WTC11 (cell line): ENCODE results near the gene COL18A1. TPM values are rescaled to one million over a fixed set of nuclear protein-coding genes. Genes with fewer than 3 reads are reported as not detected.
A peak's percentile ranks its signal among the peaks of the same experiment; 100 is the strongest.

Experiments used
- ATAC-seq: fragments of 200-7000 bp; cut with Tn5 transposase; 2 replicates; pipeline ENCODE4 v1.10.0; 2021; ENCODE audit warnings: mild to moderate bottlenecking, moderate library complexity
- CTCF ChIA-PET: fragments of 300-600 bp; sonication (Branson Sonifier 250); formaldehyde crosslinking; loops from one replicate; lab custom pipeline; 2021; ENCODE audit warnings: antibody characterized with exemption; lab: Charles Lee
- POLR2A ChIA-PET: fragments of 350-600 bp; sonication (Branson Sonifier 250); formaldehyde crosslinking; loops from one replicate; lab custom pipeline; 2021; ENCODE audit warnings: antibody characterized with exemption; lab: Charles Lee
- DNase-seq: peaks from one replicate; pipeline ENCODE4 v3.0.0; 2021; ENCODE audit warnings: low spot score
- H3K27ac Mint-ChIP-seq: 2 replicates; pipeline ENCODE4 v1.8.0; 2021; ENCODE audit warnings: mixed read lengths
- H3K27me3 Mint-ChIP-seq: 2 replicates; pipeline ENCODE4 v1.8.0; 2021; ENCODE audit warnings: low read depth, mild to moderate bottlenecking, moderate library complexity, mixed read lengths
- H3K36me3 Mint-ChIP-seq: 2 replicates; pipeline ENCODE4 v1.8.0; 2021; ENCODE audit warnings: mixed read lengths
- H3K4me1 Mint-ChIP-seq: 2 replicates; pipeline ENCODE4 v1.8.0; 2022; ENCODE audit warnings: mixed read lengths
- H3K4me3 Mint-ChIP-seq: 2 replicates; pipeline ENCODE4 v1.8.0; 2021; ENCODE audit warnings: mild to moderate bottlenecking, moderate library complexity, mixed read lengths
- H3K9me3 Mint-ChIP-seq: 2 replicates; pipeline ENCODE4 v1.8.0; 2021; ENCODE audit warnings: mixed read lengths
- AR ChIP-seq: fragments of 250-450 bp; sonication (Bioruptor Pico); IDR thresholded peaks from 2 replicates; pipeline ENCODE4 v1.9.0; 2021; ENCODE audit warnings: mild to moderate bottlenecking
- CBFB ChIP-seq: sonication (generic); formaldehyde crosslinking; IDR thresholded peaks from 2 replicates; pipeline ENCODE4 v1.8.1; 2022; ENCODE audit warnings: mild to moderate bottlenecking, low read depth, missing genetic modification reagents
- CDX4 ChIP-seq: fragments of 250-450 bp; sonication (Bioruptor Pico); IDR thresholded peaks from 2 replicates; pipeline ENCODE4 v1.9.0; 2021; ENCODE audit warnings: moderate library complexity, mild to moderate bottlenecking, inconsistent platforms, borderline replicate concordance
- ELF4 ChIP-seq: sonication (generic); formaldehyde crosslinking; IDR thresholded peaks from 2 replicates; pipeline ENCODE4 v1.8.1; 2022; ENCODE audit warnings: low read depth, mild to moderate bottlenecking, moderate library complexity, missing genetic modification reagents
- HMGXB4 ChIP-seq: sonication (generic); formaldehyde crosslinking; IDR thresholded peaks from 2 replicates; pipeline ENCODE4 v1.8.1; 2023; ENCODE audit warnings: mild to moderate bottlenecking, moderate library complexity, missing genetic modification reagents
- MLX ChIP-seq: sonication (generic); formaldehyde crosslinking; IDR thresholded peaks from 2 replicates; pipeline ENCODE4 v1.8.1; 2023; ENCODE audit warnings: mild to moderate bottlenecking, missing genetic modification reagents, moderate library complexity
- TEAD1 ChIP-seq: sonication (generic); formaldehyde crosslinking; IDR thresholded peaks from 2 replicates; pipeline ENCODE4 v1.8.0; 2022; ENCODE audit warnings: mild to moderate bottlenecking, missing genetic modification reagents
- TEAD4 ChIP-seq: sonication (generic); formaldehyde crosslinking; IDR thresholded peaks from 2 replicates; pipeline ENCODE4 v1.8.0; 2022; ENCODE audit warnings: mild to moderate bottlenecking, missing genetic modification reagents
- USF1 ChIP-seq: sonication (generic); formaldehyde crosslinking; IDR thresholded peaks from 2 replicates; pipeline ENCODE4 v1.8.0; 2022; ENCODE audit warnings: mild to moderate bottlenecking, missing genetic modification reagents
- ZMAT4 ChIP-seq: fragments of 250-450 bp; sonication (Bioruptor Pico); IDR thresholded peaks from 2 replicates; pipeline ENCODE4 v1.9.0; 2021; ENCODE audit warnings: mild to moderate bottlenecking
- ZNF138 ChIP-seq: sonication (generic); formaldehyde crosslinking; conservative IDR thresholded peaks from 2 replicates; pipeline ENCODE4 v1.8.1; 2022; ENCODE audit warnings: mild to moderate bottlenecking, moderate library complexity, missing genetic modification reagents
- ZNF219 ChIP-seq: sonication (generic); formaldehyde crosslinking; IDR thresholded peaks from 2 replicates; pipeline ENCODE4 v1.8.0; 2023; ENCODE audit warnings: missing genetic modification reagents, mild to moderate bottlenecking, borderline replicate concordance
- ZNF232 ChIP-seq: sonication (generic); formaldehyde crosslinking; IDR thresholded peaks from 2 replicates; pipeline ENCODE4 v1.8.0; 2022; ENCODE audit warnings: mild to moderate bottlenecking, missing genetic modification reagents
- ZNF281 ChIP-seq: sonication (generic); formaldehyde crosslinking; IDR thresholded peaks from 2 replicates; pipeline ENCODE4 v1.8.0; 2023; ENCODE audit warnings: mild to moderate bottlenecking, missing genetic modification reagents
- ZNF671 ChIP-seq: fragments of 250-450 bp; sonication (Bioruptor Pico); IDR thresholded peaks from 2 replicates; pipeline ENCODE4 v1.8.0; 2021; ENCODE audit warnings: mild to moderate bottlenecking
- total RNA-seq: library from RNA; stranded (reverse); gene quantifications from 3 replicates; pipeline ENCODE4 v1.2.3, GENCODE V29; 2021
- TF ChIP-seq, protein P1 (sequence below): sonication (generic); formaldehyde crosslinking; IDR thresholded peaks from 2 replicates; pipeline ENCODE4 v1.8.1; 2023; ENCODE audit warnings: mild to moderate bottlenecking, missing genetic modification reagents, borderline replicate concordance
- TF ChIP-seq, protein P2 (sequence below): sonication (generic); formaldehyde crosslinking; IDR thresholded peaks from 2 replicates; pipeline ENCODE4 v1.8.0; 2022; ENCODE audit warnings: mild to moderate bottlenecking, missing genetic modification reagents

COL18A1 gene
- total RNA-seq, 1 experiment from 2014 or later = 231 TPM

DNA sequence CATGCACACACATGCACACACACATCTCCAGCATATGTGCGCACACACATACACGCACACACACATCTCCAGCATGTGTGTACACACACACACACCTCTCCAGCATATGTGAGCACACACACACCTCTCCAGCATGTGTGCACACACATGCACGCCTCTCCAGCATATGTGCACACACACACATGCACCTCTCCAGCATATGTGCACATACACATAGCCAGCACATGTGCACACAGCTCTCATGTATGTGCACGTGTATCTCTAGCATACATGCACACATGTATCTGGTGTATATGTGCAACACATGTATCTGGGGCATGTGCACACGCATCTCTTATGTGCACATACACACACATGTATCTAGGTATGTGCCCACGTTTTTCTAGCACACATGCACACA lies 79.4 kb downstream of the COL18A1 start:
- H3K9me3 Mint-ChIP-seq = peaks cover 9% of the 10 kb centered on the region
- H3K27me3 Mint-ChIP-seq = no peaks in the 10 kb centered on the region
- TF ChIP-seq TEAD1 (CRISPR knock-in tag) (no peak), USF1 (CRISPR knock-in tag) (no peak), MLX (CRISPR knock-in tag) (no peak)
- TF ChIP-seq, protein P1, sequence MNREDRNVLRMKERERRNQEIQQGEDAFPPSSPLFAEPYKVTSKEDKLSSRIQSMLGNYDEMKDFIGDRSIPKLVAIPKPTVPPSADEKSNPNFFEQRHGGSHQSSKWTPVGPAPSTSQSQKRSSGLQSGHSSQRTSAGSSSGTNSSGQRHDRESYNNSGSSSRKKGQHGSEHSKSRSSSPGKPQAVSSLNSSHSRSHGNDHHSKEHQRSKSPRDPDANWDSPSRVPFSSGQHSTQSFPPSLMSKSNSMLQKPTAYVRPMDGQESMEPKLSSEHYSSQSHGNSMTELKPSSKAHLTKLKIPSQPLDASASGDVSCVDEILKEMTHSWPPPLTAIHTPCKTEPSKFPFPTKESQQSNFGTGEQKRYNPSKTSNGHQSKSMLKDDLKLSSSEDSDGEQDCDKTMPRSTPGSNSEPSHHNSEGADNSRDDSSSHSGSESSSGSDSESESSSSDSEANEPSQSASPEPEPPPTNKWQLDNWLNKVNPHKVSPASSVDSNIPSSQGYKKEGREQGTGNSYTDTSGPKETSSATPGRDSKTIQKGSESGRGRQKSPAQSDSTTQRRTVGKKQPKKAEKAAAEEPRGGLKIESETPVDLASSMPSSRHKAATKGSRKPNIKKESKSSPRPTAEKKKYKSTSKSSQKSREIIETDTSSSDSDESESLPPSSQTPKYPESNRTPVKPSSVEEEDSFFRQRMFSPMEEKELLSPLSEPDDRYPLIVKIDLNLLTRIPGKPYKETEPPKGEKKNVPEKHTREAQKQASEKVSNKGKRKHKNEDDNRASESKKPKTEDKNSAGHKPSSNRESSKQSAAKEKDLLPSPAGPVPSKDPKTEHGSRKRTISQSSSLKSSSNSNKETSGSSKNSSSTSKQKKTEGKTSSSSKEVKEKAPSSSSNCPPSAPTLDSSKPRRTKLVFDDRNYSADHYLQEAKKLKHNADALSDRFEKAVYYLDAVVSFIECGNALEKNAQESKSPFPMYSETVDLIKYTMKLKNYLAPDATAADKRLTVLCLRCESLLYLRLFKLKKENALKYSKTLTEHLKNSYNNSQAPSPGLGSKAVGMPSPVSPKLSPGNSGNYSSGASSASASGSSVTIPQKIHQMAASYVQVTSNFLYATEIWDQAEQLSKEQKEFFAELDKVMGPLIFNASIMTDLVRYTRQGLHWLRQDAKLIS (CRISPR knock-in tag) = no peak
- no peak overlapping the region for H3K4me3 Mint-ChIP-seq
- H3K36me3 Mint-ChIP-seq = peaks cover 21% of the 10 kb centered on the region
- H3K4me1 Mint-ChIP-seq = peaks cover 22% of the 10 kb centered on the region
- POLR2A ChIA-PET = interaction anchor here (0.7 kb wide), 1 partner anchor 137 kb away, joined by 7 read pairs; no protein-coding TSS in a partner anchor
- DNase-seq = no peak
- ATAC-seq = no peak
- CTCF ChIA-PET = no interaction called here
- H3K27ac Mint-ChIP-seq = peak overlapping the region; percentile 38; the same call in 1 of the 2 replicates

DNA sequence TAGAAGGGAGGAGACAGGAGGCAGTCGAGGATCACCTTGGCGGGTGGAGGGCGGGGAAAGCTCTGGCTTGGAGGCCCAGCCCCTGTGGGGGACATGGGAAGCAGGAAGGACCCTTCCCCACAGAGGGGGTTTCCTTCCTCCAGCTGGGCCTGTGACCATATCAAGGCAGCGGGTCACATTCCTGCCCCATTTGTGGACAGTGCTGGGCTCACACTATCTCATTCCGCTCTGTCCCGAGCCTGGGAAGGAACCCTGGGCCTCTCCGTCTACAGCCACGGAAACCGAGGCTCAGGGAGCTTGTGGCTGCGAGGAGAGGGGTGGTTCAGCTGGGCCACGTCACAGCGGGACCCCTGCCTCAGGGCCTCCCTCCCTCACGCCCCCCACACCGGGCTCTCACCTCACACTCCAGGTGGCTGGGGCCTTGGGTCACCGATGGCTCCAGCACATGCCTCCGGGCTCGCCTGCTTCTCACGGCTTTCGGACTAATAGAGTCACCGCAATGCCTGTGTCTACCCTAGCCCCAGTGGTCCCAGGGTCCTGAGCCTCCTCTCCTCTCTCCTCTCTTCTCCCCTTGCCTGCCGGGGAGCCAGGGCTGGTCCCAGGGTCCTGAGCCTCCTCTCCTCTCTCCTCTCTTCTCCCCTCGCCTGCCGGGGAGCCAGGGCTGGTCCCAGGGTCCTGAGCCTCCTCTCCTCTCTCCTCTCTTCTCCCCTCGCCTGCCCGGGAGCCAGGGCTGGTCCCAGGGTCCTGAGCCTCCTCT lies 80.9 kb downstream of the COL18A1 start:
- Mint-ChIP-seq H3K4me1 (peaks cover 22% of the 10 kb centered on the region), H3K9me3 (peaks cover 7% of the 10 kb centered on the region), H3K36me3 (peaks cover 18% of the 10 kb centered on the region), H3K27me3 (no peaks in the 10 kb centered on the region), H3K4me3 (no peak overlapping the region), H3K27ac (no peak overlapping the region)
- DNase-seq = no peak
- CTCF ChIA-PET = no interaction called here
- no peak for ATAC-seq
- POLR2A ChIA-PET = no interaction called here
- TF ChIP-seq ELF4 (CRISPR knock-in tag) (no peak), ZNF671 (CRISPR knock-in tag) (no peak), ZNF219 (CRISPR knock-in tag) (no peak), CDX4 (CRISPR knock-in tag) (no peak), ZMAT4 (CRISPR knock-in tag) (no peak), HMGXB4 (CRISPR knock-in tag) (no peak), ZNF281 (CRISPR knock-in tag) (no peak), ZNF138 (CRISPR knock-in tag) (no peak), AR (no peak), ZNF232 (CRISPR knock-in tag) (no peak), CBFB (CRISPR knock-in tag) (no peak), TEAD4 (CRISPR knock-in tag) (no peak)
- TF ChIP-seq, protein P2, sequence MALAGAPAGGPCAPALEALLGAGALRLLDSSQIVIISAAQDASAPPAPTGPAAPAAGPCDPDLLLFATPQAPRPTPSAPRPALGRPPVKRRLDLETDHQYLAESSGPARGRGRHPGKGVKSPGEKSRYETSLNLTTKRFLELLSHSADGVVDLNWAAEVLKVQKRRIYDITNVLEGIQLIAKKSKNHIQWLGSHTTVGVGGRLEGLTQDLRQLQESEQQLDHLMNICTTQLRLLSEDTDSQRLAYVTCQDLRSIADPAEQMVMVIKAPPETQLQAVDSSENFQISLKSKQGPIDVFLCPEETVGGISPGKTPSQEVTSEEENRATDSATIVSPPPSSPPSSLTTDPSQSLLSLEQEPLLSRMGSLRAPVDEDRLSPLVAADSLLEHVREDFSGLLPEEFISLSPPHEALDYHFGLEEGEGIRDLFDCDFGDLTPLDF = no peak
